HG02798 (cell line): ENCODE results near the gene SRRM4.

Source experiments
- ATAC-seq: cut with Tn5 transposase; IDR thresholded peaks from one replicate; pipeline ENCODE4 v1.9.1; 2021; ENCODE audit warnings: mild to moderate bottlenecking; ENCODE audit not compliant: unreplicated experiment, poor library complexity

Gene SRRM4

GRCh38 chr12:119157528-119157927, 176.2 kb downstream of the SRRM4 start:
- ATAC-seq: no peak

- no peak for ATAC-seq
Observed at GRCh38 chr12:119157978-119158377, 176.6 kb downstream of the SRRM4 start.

- ATAC-seq: no peak
Observed at GRCh38 chr12:119158402-119158801, 177.1 kb downstream of the SRRM4 start.

GRCh38 chr12:119159844-119160243, 178.5 kb downstream of the SRRM4 start:
- no peak for ATAC-seq

GRCh38 chr12:119167902-119168301, 186.6 kb downstream of the SRRM4 start:
- ATAC-seq: no peak

GRCh38 chr12:119168721-119169120, 187.4 kb downstream of the SRRM4 start:
- no peak for ATAC-seq

GRCh38 chr12:119169150-119169549, 187.8 kb downstream of the SRRM4 start:
- ATAC-seq: no peak

- ATAC-seq: no peak
Observed at GRCh38 chr12:119171291-119171690, 189.9 kb downstream of the SRRM4 start.

- no peak for ATAC-seq
Observed at GRCh38 chr12:119171691-119172425, 190.5 kb downstream of the SRRM4 start.

GRCh38 chr12:119175081-119175480, 193.7 kb downstream of the SRRM4 start:
- no peak for ATAC-seq

GRCh38 chr12:119176267-119177055, 195.1 kb downstream of the SRRM4 start:
- ATAC-seq: no peak

- no peak for ATAC-seq
Observed at GRCh38 chr12:119177056-119177325, 195.7 kb downstream of the SRRM4 start.

GRCh38 chr12:119177724-119178380, 196.5 kb downstream of the SRRM4 start:
- ATAC-seq: no peak

- no peak for ATAC-seq
Observed at GRCh38 chr12:119178544-119179334, 197.4 kb downstream of the SRRM4 start, which contains the start of gene HSPB8. Gene HSPB8 (plus strand): TSS chr12:119178931. CDS start chr12:119179313, 382 bp downstream.

GRCh38 chr12:119179335-119180021, 198.1 kb downstream of the SRRM4 start:
- no peak for ATAC-seq

GRCh38 chr12:119180380-119181040, 199.2 kb downstream of the SRRM4 start:
- no peak for ATAC-seq

- ATAC-seq: no peak
Observed at GRCh38 chr12:119181202-119181601, 199.9 kb downstream of the SRRM4 start.

- no peak for ATAC-seq
Observed at GRCh38 chr12:119181944-119182343, 200.6 kb downstream of the SRRM4 start.

- no peak for ATAC-seq
Observed at GRCh38 chr12:119182701-119183493, 201.6 kb downstream of the SRRM4 start.
